Activated T-helper 9 cell treated with anti-CD3 and anti-CD28 coated beads, Interleukin-2, amount 50 U/mL, for 16 hours (primary cell): ENCODE measurements around the gene BLTP3B.

Source experiments
- DNase-seq: peaks from one replicate; pipeline ENCODE4 v3.0.0-alpha.2; 2020; ENCODE audit warnings: low read depth

Gene BLTP3B

DNA sequence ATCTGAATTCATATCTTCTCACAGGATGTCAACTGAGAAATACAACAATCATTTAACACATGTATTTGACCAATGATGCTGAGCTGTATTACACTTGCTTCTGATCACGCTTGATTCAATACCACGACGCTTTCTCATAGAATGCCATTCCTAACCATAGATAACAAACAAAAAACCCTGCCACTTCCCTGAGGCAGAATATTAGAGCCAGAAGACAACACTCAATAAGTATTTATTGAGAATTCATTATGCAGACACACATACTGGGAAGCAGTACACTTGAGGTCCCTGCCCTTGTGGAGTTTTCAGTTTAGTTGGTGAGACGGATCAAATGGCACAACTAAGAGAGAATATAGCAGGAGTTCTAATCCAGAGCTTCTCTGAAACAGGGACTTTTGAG, 32.4 kb downstream of the BLTP3B start:
- no peak for DNase-seq

DNA sequence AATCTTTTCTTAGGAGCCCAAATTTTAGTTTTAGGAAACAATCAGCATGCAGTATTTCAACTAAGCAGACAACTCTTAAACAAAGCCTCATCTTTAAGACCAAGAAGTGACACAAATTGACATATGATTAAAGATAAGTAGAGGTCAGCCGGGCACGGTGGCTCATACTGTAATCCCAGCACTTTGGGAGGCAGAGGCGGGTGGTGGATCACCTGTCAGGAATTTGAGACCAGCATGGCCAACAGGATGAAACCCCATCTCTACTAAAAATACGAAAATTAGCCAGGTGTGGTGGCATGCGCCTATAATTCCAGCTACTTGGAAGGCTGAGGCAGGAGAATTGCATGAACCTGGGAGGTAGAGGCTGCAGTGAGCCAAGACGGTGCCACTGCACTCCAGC, 35.8 kb downstream of the BLTP3B start:
- DNase-seq, result no peak

GRCh38 chr12:100105661-100106060, 37.0 kb downstream of the BLTP3B start:
- no peak for DNase-seq

GRCh38 chr12:100101000-100101399, 41.7 kb downstream of the BLTP3B start:
- DNase-seq, result no peak
